Activated CD4-positive, alpha-beta T cell treated with anti-CD3 and anti-CD28 coated beads, Interleukin-2, Interleukin-6, amounts not matched to agents 100 ng/mL and 50 ng/mL, durations not matched to agents 16 hours and 8 hours (primary cell): Measurements from ENCODE around the gene BCL2L12.

Experiments used
- DNase-seq: peaks from one replicate; pipeline ENCODE4 v3.0.0-alpha.2; 2020

Gene BCL2L12

GRCh38 chr19:49642492-49643035 is 23.2 kb upstream of the BCL2L12 start:
- no peak for DNase-seq

DNA sequence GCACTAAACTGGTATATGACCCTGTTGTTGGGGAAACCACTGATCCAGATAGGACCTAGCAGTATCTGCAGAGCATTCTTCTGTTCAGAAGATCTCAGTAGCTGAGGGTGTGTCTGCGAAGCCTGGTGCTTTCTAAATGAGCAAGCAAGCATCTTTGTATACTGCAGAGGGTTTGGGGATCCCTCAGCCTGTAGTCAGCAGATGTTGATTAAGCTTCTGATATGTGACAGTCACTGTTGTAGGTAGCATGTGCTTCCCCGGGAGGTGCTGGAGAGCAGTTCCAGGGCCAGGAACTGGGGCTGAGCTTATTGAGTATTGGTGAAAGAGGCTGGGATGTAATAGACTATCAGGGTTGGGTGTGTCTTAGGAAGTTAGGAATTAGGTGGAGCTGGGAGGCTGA is 22.3 kb upstream of the BCL2L12 start:
- peak; percentile 79 for DNase-seq

GRCh38 chr19:49645592-49645991 is 20.1 kb upstream of the BCL2L12 start:
- no peak for DNase-seq

GRCh38 chr19:49645995-49646394 is 19.7 kb upstream of the BCL2L12 start:
- DNase-seq = no peak

DNA sequence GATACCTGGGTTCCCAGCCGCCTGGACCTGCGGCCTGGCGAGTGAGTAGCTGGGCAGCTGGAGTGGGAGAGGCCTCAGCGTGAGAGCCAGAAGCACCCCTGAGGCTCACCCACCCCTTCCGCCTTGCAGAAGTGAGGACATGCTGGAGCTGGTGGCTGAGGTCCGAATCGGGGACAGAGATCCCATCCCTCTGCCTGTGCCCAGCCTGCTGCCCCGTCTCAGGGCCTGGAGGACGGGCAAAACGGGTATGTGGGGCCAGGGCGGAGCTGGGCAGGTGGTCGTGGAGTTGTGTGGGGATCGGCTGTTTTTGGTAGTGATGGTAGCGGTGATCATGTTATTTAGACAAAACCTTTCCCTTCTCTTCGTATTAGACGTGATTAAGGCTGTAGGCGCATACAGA is 19.1 kb upstream of the BCL2L12 start:
- DNase-seq = no peak

- DNase-seq = no peak
Measured at GRCh38 chr19:49651029-49651819, 14.5 kb upstream of the BCL2L12 start.

GRCh38 chr19:49651820-49652550 is 13.7 kb upstream of the BCL2L12 start:
- DNase-seq = no peak

GRCh38 chr19:49652551-49653465 is 12.9 kb upstream of the BCL2L12 start:
- no peak for DNase-seq

DNA sequence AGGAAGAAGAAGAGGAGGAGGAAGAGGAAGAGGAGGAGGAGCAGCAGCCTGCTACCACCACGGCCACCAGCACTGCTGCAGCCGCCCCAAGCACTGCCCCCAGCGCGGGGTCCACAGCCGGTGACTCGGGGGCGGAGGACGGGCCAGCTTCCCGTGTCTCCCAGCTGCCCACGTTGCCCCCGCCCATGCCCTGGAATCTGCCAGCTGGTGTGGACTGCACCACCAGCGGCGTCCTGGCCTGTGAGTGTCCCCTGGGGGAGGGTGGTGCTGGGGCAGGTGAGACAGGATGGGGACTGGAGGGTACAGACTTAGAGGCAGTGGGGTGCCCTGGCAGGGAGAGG is 12.3 kb upstream of the BCL2L12 start:
- no peak for DNase-seq

DNA sequence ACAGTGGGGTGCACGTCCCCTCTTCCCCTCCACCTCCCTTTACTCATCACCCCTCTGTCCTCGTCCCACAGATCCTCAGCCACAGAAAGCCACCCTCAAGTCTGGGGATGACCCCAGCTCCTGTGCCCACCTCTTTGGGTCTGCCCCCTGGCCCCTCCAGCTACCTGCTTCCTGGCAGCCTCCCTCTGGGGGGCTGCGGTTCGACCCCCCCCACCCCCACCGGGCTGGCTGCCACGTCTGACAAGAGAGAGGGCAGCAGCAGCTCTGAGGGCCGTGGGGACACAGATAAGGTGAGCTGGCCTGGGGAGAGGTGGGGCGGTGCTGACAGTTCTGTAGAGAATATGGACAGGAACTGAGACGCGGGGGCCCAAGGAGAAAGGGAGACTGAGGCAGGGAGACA is 11.2 kb upstream of the BCL2L12 start:
- no peak for DNase-seq

GRCh38 chr19:49655570-49656455 is 9.9 kb upstream of the BCL2L12 start:
- DNase-seq = no peak

GRCh38 chr19:49656456-49657109 is 9.2 kb upstream of the BCL2L12 start:
- DNase-seq = no peak

- no peak for DNase-seq
Measured at GRCh38 chr19:49657493-49658138, 8.1 kb upstream of the BCL2L12 start.

GRCh38 chr19:49658139-49658517 is 7.6 kb upstream of the BCL2L12 start:
- DNase-seq = no peak

DNA sequence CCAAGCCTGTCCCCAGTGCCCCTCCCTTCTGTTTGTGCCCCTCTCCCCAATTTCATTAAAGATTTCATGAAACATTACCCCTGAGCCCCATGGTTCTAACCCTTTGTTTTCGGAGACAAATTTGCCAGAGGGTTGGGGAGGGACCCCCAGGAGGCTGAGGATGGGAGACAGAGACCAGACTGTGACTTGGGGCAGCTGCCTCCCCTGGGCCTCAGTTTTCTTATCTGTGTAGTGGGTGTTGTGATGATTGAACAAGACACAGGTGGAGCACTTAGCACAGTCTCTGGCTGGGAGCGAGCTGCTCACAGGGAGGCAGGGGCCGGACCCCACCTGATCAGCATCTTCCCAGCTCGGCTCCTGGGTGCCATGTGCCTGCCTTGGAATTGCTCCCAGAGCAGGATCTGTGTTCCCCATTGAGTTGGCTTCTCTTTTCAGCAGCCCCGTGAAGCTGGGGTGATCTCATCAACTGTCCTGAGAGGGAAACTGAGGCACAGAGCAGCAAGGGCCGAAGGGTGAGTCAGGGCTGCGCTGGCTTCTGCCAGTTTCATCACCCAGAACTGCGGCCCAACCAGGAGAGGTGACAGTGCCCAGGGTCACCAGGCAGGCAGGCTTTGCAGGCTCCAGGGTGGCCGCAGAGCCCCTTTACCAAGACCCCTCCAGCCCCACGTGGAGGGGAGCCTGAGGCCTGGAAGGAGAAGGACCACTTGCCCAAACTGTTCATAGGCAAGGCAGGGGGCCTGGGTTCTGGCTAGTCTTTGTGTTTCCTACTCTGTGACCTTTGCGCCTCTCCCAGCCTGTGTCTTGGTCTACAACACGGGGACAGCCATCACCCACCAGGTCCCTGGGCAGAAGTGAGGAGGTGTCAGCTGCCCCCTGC is 6.9 kb upstream of the BCL2L12 start:
- DNase-seq = no peak

GRCh38 chr19:49660338-49660961 is 5.3 kb upstream of the BCL2L12 start:
- no peak for DNase-seq

DNA sequence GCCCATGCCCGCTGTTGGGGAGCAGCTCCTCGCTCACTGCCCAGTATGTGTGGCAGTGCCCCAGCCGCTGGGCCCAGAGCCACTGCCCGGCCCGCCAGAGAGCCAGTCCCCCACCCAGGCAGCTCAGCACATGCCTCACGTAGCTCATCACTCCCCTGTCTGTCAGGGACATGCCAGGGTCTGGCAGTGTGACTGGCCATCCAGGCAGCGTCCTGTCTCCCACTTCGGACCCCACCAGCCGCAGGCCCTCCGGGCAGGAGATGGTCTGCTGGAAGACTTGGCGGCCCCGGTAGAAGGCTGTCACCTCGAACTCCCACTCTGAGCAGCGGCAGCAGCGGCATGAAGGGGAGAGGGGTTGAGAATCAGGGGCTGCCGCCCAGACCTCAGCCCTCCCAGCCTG is 3.7 kb upstream of the BCL2L12 start:
- DNase-seq = no peak

- DNase-seq = no peak
Measured at GRCh38 chr19:49663224-49663623, 2.5 kb upstream of the BCL2L12 start.
